Stimulated activated CD8-positive, alpha-beta memory T cell treated with anti-CD3 and anti-CD28 coated beads, Interleukin-12 subunit alpha, Interleukin-12 subunit beta, amount 100 ng/mL, for 24 hours (primary cell): ENCODE measurements around the gene UCP3.

ENCODE experiments used
- DNase-seq: peaks from one replicate; pipeline ENCODE4 v3.0.0-alpha.2; 2020; ENCODE audit errors: extremely low read depth

Gene UCP3

GRCh38 chr11:74018331-74019005 is 9.6 kb upstream of the UCP3 start:
- DNase-seq = no peak

- no peak for DNase-seq
These were observed 8.7 kb upstream of the UCP3 start for GRCh38 chr11:74017631-74018030.

GRCh38 chr11:74015919-74016684 is 7.2 kb upstream of the UCP3 start:
- no peak for DNase-seq

GRCh38 chr11:74014880-74015279 is 6.0 kb upstream of the UCP3 start:
- DNase-seq = no peak

- no peak for DNase-seq
These were observed 4.3 kb upstream of the UCP3 start for GRCh38 chr11:74013141-74013540.

GRCh38 chr11:74012074-74012809 is 3.4 kb upstream of the UCP3 start:
- no peak for DNase-seq

- peak; percentile 19 for DNase-seq
These were observed 2.6 kb upstream of the UCP3 start for GRCh38 chr11:74011360-74012073.

- no peak for DNase-seq
These were observed 1.7 kb upstream of the UCP3 start for GRCh38 chr11:74010306-74011300.

GRCh38 chr11:74009675-74010305 is 905 bp upstream of the UCP3 start:
- no peak for DNase-seq

- DNase-seq = no peak
These were observed 304 bp upstream of the UCP3 start for GRCh38 chr11:74009230-74009547.

GRCh38 chr11:74007691-74008372 is 1.1 kb downstream of the UCP3 start:
- DNase-seq = no peak

- no peak for DNase-seq
These were observed 2.1 kb downstream of the UCP3 start for GRCh38 chr11:74006743-74007304.

- DNase-seq = no peak
These were observed 3.0 kb downstream of the UCP3 start for GRCh38 chr11:74005721-74006517.

- DNase-seq = no peak
These were observed 3.9 kb downstream of the UCP3 start for GRCh38 chr11:74004759-74005615.

GRCh38 chr11:74004046-74004695 is 4.7 kb downstream of the UCP3 start:
- DNase-seq = no peak

- no peak for DNase-seq
These were observed 6.1 kb downstream of the UCP3 start for GRCh38 chr11:74002832-74003231.

- no peak for DNase-seq
These were observed 7.0 kb downstream of the UCP3 start for GRCh38 chr11:74001822-74002286.
